GM12892 (cell line): ENCODE results near the gene SH2D3C.

ENCODE experiments used
- DNase-seq: peaks from one replicate; pipeline ENCODE4 v3.0.0; 2011; ENCODE audit not compliant: insufficient read length
- FAIRE-seq: peaks from 2 replicates; lab custom pipeline; 2011; peaks lifted over from hg19 to GRCh38; lab: Jason Lieb, UNC
- POLR2A ChIP-seq: IDR thresholded peaks from 2 replicates; pipeline ENCODE4 v1.6.1; 2011; ENCODE audit warnings: low read depth, low read length, control low read depth
- POLR2AphosphoS5 ChIP-seq: IDR thresholded peaks from 2 replicates; pipeline ENCODE4 v1.6.1; 2011; ENCODE audit warnings: low read depth, low read length, control low read depth
- TAF1 ChIP-seq: IDR thresholded peaks from 2 replicates; pipeline ENCODE4 v1.6.1; 2011; ENCODE audit warnings: low read depth, mild to moderate bottlenecking, control low read depth, low read length, borderline replicate concordance

Gene SH2D3C

DNA sequence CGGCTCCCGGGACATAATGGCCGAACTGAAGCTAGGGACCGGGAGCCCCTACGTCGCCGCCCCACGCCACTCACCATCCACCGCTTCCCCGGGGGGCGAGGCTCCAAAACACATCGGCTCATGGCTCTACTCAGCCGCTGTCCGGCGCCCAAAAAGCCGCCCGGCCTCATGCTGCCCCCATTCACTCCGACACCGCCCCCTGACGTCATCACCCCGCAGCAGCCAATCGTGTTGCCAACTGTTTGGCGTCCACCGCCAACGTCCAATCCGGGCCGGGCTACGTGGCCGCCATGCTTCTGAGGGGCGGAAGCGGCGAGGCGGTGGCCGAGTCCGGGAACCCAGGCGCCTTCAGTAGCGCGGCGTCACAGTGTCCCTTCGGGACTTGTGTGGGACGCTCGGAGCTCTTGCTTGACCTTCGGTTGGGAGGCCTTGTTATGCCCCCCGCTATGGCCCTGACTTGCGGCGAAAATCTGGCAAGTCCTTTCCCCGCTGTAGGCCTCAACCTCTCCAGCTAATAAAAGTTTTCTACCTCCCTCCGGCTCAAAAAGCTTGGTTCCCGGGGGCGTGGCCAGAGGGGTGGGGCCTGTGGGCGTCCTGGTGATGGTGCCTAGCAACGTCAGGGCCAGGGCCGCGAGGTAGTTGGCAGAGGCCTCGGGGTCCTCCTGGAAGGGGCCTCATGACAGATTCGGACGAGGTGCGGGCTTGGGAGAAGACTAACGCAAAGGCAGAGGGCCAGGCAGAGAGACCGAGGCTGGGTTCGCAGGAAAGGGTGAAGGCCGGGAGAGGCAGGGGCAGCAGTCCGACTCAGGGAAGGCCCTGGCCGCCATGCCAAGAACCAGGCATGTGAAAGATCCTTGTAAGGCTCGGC lies 62.8 kb downstream of the SH2D3C start, which contains the start of the genes PTRH1 and TTC16:
Gene PTRH1 (minus strand): TSS at position 194 of the 868 bp plus-strand sequence. CDS start 24 bp downstream, at position 170.
Gene TTC16 (plus strand): TSS at position 610 of the 868 bp plus-strand sequence. CDS start 67 bp downstream, at position 677.
- TF ChIP-seq POLR2A, result 0 out of 2 replicates have a peak, but pooled peaks have one; percentile 22
- TF ChIP-seq TAF1, result no peak
- TF ChIP-seq POLR2AphosphoS5, result no peak
- DNase-seq (peak; percentile 99), FAIRE-seq (peak; percentile 100)

DNA sequence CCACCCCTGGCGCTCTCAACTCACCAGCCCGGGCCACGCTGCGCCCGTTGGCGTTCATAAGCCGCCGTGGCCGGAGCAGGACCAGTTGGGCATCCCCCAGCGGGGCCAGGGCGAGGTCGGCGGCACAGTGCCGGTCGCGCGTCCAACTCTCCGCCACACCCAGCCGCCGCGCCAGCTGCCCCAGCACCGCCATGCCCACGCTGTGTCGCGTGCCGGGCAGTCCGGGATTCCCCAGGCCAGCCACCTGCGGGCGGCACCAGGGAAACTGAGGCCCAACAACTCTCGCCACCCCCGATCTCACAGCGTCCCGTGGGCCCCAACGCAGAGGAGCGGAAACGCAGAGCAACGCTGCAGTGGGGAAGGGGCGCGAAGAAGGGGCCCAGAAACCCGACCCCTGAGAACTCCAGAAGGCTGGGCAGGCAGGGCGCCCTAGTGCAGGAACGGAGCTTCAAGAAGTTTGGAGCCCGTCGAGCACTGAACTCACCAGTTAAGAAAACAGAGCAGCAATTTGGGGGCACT lies 63.5 kb downstream of the SH2D3C start:
- DNase-seq, result no peak
- FAIRE-seq, result peak; percentile 48
- TF ChIP-seq POLR2AphosphoS5, result no peak

DNA sequence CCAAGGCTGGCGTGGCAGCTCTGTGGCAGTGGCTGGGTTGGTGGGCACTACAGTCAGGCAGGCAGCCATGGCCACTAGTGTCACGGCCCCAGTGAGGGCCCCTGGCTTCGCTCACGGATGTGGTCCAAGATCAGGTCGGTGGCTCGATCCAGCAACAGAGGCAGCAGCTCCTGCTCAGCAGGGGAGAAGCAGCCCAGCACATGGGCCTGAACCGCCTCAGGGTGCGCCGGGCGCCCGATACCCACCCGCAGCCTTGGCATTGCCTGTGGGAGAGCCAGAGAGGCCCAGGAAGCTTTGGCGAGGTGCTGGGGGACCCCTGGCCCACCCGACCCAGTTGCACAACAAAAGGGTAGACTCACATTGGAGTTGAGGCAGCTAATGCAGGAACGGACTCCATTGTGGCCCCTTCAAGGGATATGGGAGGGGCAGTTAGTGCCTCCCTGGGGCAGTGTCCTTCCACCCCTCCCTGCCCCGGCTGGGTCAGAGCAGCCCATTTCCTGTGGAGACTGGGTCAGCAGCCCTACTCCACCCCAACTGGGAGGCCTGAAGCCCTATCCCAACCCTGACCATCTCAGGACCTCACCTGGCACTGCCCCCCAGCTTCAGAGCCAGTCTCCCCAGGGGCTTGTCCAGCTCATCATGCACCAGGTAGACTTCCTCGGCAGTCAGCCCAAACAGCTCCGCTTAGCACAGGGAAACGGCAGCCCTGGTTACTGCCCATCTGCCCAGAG lies 64.3 kb downstream of the SH2D3C start:
- no peak for FAIRE-seq
- no peak for TF ChIP-seq POLR2AphosphoS5
- TF ChIP-seq TAF1, result no peak
- no peak for TF ChIP-seq POLR2A
- no peak for DNase-seq

DNA sequence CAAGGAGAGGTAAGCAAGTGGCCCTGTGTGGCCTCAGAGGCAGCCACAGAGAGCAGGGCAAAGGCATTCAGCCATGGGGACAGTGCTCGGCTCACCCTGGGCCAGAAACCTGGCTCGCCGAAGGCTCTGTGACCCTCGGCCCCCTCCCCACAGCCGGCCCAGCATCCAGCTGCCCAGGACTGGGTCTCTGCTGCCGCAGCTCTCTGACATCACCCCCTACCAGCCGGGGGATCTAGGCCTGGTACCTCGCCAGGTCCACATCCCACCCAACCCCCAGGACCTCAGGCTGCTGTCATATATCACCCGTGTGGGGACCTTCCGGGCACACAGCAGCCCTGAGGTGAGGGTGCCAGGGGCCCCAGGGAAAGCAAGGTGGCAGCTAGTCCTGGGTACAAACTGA lies 65.6 kb downstream of the SH2D3C start:
- no peak for DNase-seq
- no peak for FAIRE-seq
- no peak for TF ChIP-seq POLR2AphosphoS5
- no peak for TF ChIP-seq TAF1

DNA sequence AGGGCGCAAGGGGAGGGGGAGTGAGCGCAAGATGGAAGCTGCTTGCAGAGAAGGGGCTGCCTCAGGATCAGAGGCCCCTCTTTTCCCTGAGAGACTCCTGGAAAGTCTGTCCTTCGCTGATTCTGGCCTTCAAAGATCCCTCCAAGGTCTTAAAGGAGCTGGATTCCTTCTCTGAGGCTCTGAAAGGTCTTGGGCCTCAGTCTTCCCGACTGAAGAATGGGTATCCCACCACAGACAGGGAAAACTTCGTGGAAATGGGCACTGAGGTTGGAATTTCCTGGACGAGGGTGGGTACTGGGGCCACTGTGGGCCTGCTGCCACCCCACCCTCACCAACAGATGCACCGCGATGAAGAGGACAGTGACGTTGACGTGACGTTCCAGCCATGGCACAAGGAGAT lies 66.1 kb downstream of the SH2D3C start:
- DNase-seq, result no peak
- no peak for FAIRE-seq
- TF ChIP-seq POLR2AphosphoS5 (no peak), TAF1 (no peak), POLR2A (no peak)

DNA sequence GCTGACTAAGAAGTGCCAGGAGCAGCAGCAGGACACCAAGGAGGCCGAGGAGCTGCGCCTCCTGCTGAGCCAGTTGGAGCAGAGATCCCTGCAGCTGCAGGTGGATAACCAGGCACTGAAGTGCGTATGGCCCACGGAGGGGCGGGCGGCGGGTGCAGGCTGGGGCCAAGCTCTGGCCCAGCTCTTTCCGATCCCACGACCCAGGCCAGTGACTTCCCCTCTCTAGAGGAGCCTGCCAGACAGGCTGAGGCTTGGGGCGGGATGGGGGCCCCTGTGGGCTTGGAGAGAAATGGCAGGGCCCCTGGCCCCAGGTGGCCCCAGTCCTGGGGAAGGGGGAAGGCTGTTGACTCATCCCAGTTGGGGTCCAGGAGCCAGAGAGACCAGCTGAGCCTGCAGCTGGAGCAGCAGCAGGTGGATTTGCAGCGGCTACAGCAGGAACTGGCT lies 66.6 kb downstream of the SH2D3C start:
- no peak for DNase-seq
- no peak for FAIRE-seq

DNA sequence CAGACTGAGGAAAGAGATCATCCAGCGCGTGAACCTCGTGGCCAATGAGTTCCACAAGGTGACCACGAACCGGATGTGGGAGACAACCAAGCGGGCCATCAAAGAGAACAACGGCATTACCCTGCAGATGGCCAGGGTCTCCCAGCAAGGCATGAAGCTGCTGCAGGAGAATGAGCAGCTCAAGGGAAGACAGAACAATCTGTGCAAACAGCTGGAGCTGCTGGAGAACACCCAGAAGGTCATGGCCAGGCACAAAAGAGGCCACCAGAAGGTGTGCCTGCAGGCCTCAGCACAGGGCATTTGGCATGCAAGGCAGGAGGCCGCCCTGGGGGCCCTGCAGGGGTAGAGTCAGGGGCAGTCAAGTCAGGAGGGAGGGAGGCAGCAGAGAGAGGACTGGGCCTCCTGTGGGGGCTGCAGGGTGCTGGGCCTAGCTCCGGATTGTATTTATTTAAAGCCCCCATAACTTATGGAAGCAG lies 67.2 kb downstream of the SH2D3C start:
- TF ChIP-seq TAF1 (no peak), POLR2AphosphoS5 (no peak), POLR2A (no peak)
- no peak for FAIRE-seq
- DNase-seq, result no peak

More for the DNA sequence above, 66.6 kb downstream of the SH2D3C start:
- TF ChIP-seq TAF1 (no peak), POLR2A (no peak), POLR2AphosphoS5 (no peak)

DNA sequence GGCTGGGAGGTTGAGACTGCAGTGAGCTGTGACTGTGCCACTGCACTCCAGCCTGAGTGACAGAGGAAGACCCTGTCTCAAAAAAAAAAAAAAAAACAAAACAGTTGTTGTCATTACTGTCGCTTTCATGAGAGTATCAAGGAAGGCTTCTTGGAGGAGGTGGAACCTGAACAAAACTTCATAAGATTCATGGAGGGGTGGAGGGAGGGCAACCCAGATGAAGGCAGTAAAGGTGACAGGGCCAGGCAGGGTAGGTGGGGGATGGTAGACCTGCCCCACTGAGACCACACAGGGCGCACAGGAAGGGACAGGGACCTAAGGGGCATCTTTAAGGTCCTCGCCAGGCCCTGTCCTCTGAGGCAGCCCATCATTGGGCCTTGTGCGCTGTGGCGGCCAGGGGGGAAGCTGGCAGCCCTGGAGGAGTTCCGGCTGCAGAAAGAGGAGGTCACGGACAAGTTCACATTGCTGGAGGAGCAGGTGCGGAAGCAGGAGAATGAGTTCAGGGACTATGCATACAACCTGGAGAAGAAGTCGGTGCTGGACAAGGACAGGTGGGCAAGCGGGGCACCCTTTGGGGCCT lies 68.2 kb downstream of the SH2D3C start:
- FAIRE-seq (no peak), DNase-seq (no peak)
- no peak for TF ChIP-seq TAF1
- no peak for TF ChIP-seq POLR2A
- TF ChIP-seq POLR2AphosphoS5, result no peak

DNA sequence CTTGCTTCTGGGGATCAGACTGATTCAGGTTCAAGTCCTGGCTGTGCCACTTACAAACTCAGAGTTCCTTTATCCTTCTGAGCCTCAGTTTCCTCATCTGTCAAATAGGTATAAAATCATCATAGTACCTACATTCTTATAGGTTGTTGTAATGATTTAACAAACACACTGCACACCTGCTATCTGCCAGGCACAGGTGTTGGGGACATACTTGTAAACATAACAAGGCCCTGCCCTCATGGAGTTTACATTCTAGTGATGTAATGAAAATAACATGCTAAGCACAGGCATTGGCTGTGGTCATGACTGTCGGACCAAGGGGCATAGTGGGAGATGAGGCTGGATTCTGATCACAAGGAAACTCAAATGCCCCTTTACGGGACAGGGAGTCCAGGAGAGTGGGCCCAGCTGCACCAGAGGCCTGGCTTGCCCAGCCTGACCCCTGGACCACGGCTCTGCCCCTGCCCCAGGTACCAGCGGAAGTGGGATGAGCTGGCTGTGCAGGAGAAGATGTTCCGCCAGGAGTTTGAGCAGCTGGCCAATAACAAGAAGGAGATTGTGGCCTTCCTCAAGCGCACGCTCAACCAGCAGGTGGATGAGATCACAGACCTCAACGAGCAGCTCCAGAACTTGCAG lies 69.4 kb downstream of the SH2D3C start:
- FAIRE-seq, result no peak
- TF ChIP-seq TAF1, result no peak
- no peak for TF ChIP-seq POLR2AphosphoS5
- TF ChIP-seq POLR2A, result no peak

DNA sequence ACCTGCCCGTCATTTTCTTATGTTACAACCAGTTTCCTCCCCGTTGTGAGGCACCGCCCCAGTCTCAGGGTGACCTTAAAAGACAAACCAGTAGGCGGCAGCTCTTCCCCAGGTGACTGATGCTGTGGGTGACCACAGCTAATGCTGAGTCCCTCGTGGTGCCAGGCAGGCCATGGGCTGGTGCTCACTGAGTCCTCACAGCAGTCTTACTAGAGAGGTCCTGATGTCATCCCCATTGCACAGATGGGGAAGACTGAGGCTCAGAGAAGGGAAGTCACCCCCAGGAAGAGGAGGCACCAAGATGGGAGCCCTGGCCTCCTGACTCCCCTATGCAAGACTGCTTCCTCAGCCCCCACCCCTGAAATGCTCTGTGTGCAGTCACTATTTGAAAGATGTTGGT lies 70.7 kb downstream of the SH2D3C start:
- FAIRE-seq (peak; percentile 67), DNase-seq (no peak)
- TF ChIP-seq POLR2A, result no peak
- no peak for TF ChIP-seq TAF1
- TF ChIP-seq POLR2AphosphoS5, result no peak

More for the DNA sequence above, 69.4 kb downstream of the SH2D3C start:
- DNase-seq, result no peak
